K562 treated with DMSO at 1 percent for 48 hours (cell line): ENCODE data around the gene ZNF597. TPM values are rescaled to one million over a fixed set of nuclear protein-coding genes. Genes with fewer than 3 reads are reported as not detected.

Experiments
- total RNA-seq: library from RNA; unstranded; fragments of 300-600 nt; gene quantifications from 2 replicates; pipeline ENCODE4 v1.2.3, GENCODE V29; 2022; ENCODE audit warnings: low replicate concordance; ENCODE audit errors: extremely low read depth

Gene ZNF597, protein sequence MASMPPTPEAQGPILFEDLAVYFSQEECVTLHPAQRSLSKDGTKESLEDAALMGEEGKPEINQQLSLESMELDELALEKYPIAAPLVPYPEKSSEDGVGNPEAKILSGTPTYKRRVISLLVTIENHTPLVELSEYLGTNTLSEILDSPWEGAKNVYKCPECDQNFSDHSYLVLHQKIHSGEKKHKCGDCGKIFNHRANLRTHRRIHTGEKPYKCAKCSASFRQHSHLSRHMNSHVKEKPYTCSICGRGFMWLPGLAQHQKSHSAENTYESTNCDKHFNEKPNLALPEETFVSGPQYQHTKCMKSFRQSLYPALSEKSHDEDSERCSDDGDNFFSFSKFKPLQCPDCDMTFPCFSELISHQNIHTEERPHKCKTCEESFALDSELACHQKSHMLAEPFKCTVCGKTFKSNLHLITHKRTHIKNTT
- total RNA-seq: not detected in 2 replicates

DNA sequence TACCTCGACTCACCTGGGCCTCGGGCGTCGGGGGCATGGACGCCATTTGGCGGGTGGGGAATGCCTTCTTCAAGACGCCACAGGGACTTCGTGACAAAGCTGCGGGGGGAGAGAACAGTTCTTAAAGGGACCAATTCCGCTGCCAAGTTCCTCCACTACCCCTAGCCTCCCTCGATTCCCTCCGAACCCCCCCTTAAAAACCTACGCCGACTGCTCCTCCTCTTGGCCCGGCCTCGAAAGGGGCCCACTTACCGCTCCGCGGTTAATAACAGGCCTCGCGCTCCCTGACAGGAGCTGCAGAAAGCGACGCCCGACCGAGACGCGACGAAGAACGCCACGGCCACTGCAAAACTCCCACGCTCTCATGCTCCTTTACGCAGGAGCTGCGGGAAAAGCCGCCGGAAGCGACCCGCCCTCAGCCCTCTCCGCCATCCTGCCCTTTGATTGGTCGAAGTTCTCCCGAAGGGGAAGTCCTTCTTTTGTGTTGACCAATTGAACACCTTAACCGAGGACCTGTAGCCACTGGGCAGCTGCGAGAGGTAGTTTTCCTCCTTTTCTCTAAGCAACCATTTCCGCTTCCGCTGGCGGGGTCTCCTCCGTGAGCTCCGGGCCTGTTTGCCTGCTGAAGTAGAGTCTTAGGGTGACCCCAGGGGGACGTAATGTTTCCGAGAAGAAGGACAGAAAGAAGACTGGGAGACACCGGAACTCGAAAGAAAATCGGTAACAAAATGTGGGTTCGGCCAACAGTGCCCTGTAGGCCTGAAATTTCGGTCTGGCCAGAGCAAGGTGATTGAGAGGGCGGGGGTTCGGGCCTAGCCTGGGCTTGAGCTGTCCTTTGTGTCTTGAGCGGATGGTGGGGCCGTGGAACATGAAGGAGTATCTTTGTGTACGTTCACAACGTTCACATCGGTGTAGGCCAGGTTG lies at the start of gene ZNF597, which contains the start of gene NAA60:
Gene ZNF597, minus strand, starts transcription at position 397 of the 924 bp plus-strand sequence. Its CDS starts 351 bp downstream, at position 46.
Gene NAA60, plus strand, starts transcription at position 573 of the 924 bp plus-strand sequence. CDS start 32,548 bp downstream, outside the sequence.

DNA sequence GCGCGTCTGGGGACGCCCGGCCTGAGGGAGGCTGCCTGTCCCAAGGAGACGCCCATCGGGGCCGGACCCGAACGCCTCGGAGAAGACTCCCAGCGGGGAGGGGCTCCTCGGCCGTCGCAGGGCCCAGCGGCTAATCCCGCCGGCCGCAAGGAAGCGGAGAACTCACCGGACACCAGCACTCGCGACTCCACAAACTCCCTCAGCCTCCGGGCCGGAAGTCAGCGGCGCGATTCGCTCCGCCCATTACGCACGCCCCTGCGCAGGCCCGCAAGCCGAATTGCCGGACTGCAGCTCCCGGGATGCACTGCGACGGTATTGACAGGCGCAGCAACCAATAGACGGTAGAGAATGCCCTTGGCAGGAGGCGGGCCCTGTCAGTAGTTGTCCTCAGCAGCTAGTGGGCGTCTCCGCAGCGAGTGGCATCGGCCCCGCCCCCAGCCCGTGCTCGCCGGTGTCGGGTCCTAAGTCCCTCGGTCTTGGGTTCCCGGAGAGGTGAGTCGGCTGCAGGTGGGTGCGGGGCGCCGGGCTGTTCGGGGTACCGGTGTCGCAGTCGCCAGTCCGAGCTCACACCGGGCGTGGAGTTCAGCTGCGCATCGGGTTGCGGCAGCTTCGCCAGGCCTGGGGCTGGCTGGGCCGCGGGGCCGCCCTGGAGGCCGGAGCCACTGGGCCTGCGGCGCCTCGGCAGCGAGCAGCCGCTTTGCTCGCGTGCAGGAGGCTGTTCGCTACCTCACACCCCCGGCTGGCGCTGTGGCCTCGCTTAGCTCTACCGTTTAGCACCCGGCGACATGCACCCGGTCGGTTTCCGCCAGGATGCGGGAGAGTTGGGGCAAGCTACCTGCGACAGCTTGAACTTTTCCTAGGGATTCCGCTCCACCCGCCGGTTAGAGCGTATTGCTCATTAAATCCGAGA lies 42.3 kb downstream of the ZNF597 start, which contains the start of the genes ZNF174 and ZSCAN32:
Gene ZNF174, plus strand, starts transcription at position 437 of the 910 bp plus-strand sequence. CDS start 790 bp downstream, outside the sequence.
Gene ZSCAN32, minus strand, starts transcription at position 226 of the 910 bp plus-strand sequence. CDS start 3,447 bp downstream, outside the sequence.

Other genes starting within 250 kb of the ZNF597 start
- gene ZNF200, start 208.3 kb downstream of the ZNF597 start, total RNA-seq: not detected in 2 replicates
- not detected in 2 replicates for gene MEFV, start 186.9 kb downstream of the ZNF597 start, total RNA-seq
- not detected in 2 replicates for gene ZNF263, start 160.0 kb downstream of the ZNF597 start, total RNA-seq
- gene TIGD7, start 138.1 kb downstream of the ZNF597 start, total RNA-seq: not detected in 2 replicates
- not detected in 2 replicates for gene ZNF75A, start 138.0 kb downstream of the ZNF597 start, total RNA-seq
- gene OR2C1, start 87.6 kb downstream of the ZNF597 start, total RNA-seq: not detected in 2 replicates
- gene ZSCAN32, start 42.5 kb downstream of the ZNF597 start, total RNA-seq: not detected in 2 replicates
- gene ZNF174, start 42.3 kb downstream of the ZNF597 start, total RNA-seq: not detected in 2 replicates
- not detected in 2 replicates for gene NAA60, start 176 bp upstream of the ZNF597 start, total RNA-seq
- not detected in 2 replicates for gene C16orf90, start 52.0 kb upstream of the ZNF597 start, total RNA-seq
- not detected in 2 replicates for gene CLUAP1, start 57.5 kb upstream of the ZNF597 start, total RNA-seq
- gene NLRC3, start 133.9 kb upstream of the ZNF597 start, total RNA-seq: not detected in 2 replicates
- gene SLX4, start 168.1 kb upstream of the ZNF597 start, total RNA-seq: not detected in 2 replicates
- not detected in 2 replicates for gene DNASE1, start 211.2 kb upstream of the ZNF597 start, total RNA-seq